Glutamatergic neuron (in vitro differentiated cells): ENCODE results near the gene MAP3K1. TPM values are rescaled to one million over a fixed set of nuclear protein-coding genes. Genes with fewer than 3 reads are reported as not detected.

Source experiments
- DNase-seq: peaks from one replicate; pipeline ENCODE4 v3.0.0; 2022
- H3K27ac Mint-ChIP-seq: one replicate; pipeline ENCODE4 v1.8.0; 2020; ENCODE audit warnings: mild to moderate bottlenecking, mixed read lengths, inconsistent platforms; ENCODE audit not compliant: unreplicated experiment
- H3K27me3 Mint-ChIP-seq: one replicate; pipeline ENCODE4 v1.8.0; 2020; ENCODE audit warnings: mild to moderate bottlenecking, moderate library complexity, mixed read lengths, inconsistent platforms; ENCODE audit not compliant: unreplicated experiment
- H3K36me3 Mint-ChIP-seq: one replicate; pipeline ENCODE4 v1.8.0; 2020; ENCODE audit warnings: mild to moderate bottlenecking, mixed read lengths, inconsistent platforms; ENCODE audit not compliant: unreplicated experiment
- H3K4me1 Mint-ChIP-seq: one replicate; pipeline ENCODE4 v1.8.0; 2020; ENCODE audit warnings: mild to moderate bottlenecking, low read depth, mixed read lengths, inconsistent platforms; ENCODE audit not compliant: unreplicated experiment
- H3K4me3 Mint-ChIP-seq: one replicate; pipeline ENCODE4 v1.8.0; 2020; ENCODE audit warnings: mild to moderate bottlenecking, mixed read lengths, inconsistent platforms; ENCODE audit not compliant: unreplicated experiment
- H3K9me3 Mint-ChIP-seq: one replicate; pipeline ENCODE4 v1.8.0; 2020; ENCODE audit warnings: mild to moderate bottlenecking, moderate library complexity, mixed read lengths, inconsistent platforms; ENCODE audit not compliant: unreplicated experiment
- CTCF ChIP-seq: fragments of 200-600 bp; sonication (generic); IDR thresholded peaks from one replicate; pipeline ENCODE4 v1.5.0; 2021; ENCODE audit not compliant: partially characterized antibody, unreplicated experiment
- total RNA-seq: library from RNA; stranded (reverse); fragmentation: NEBNext Ultra II Directional; extraction: Animal tissue kit (Norgen Biotek cat#: 25700); gene quantifications from one replicate; pipeline ENCODE4 v1.2.1, GENCODE V29; 2021; ENCODE audit not compliant: unreplicated experiment

Gene MAP3K1
- total RNA-seq, 1 donor from 2014 or later: 10.1 TPM

DNA sequence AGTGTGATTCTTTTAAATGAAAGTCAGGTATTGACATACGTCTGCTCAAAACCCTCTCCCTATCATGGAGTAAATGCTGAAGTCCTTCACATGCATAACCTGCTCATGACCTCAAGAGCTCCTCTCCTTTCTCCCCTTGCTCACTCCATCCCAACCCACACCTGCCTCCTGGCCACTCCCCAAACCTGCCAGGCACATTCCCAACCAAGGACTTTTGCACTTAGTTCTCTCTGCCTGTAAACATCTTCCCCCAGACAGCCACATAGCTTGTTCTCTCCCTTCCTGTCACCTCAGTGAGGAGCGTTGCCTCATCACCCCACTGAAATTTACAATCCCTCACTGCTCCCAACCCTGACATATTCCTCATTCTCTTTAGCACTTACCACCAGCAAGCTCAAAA lies 102.7 kb downstream of the MAP3K1 start:
- DNase-seq: no peak
- H3K4me1 Mint-ChIP-seq: no peaks in the 10 kb centered on the region
- peak overlapping the region; percentile 23 for H3K27ac Mint-ChIP-seq
- H3K9me3 Mint-ChIP-seq: no peaks in the 10 kb centered on the region
- H3K36me3 Mint-ChIP-seq: peaks cover 4% of the 10 kb centered on the region
- H3K4me3 Mint-ChIP-seq: no peak overlapping the region
- no peak for TF ChIP-seq CTCF
- no peaks in the 10 kb centered on the region for H3K27me3 Mint-ChIP-seq

DNA sequence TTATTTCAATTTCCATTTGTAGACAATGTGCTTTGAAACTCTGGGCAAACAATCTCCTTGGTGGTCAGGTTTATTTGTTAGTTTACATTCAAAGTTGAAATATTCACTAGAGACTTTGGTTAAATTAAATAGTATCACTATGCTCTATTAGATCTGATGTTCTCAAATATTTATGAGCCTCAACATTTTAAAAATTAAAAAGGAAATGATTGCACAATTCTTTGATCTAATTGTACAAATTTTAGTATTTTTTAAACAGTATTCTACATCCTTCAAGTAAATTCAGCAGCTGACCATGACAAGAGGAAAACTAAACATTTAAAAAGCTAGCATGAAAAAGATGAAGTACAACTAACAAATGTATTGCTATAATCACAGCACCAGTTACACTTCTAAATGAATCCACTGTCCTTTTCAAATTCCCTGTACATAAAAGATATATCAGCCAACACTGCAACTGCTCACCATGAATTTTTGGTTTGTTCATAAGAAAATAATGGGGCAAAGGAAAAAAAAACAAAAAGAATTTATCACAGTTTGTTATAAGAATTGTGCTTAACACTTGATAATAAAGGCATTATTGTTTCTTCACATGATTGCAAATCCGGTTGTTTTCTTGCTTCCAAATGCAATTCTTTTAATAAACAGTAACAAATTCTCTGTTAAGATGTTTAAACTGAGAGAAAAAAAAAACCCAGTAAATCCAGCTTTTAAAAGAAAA lies 104.8 kb downstream of the MAP3K1 start:
- no peaks in the 10 kb centered on the region for H3K4me1 Mint-ChIP-seq
- H3K27me3 Mint-ChIP-seq: no peaks in the 10 kb centered on the region
- H3K4me3 Mint-ChIP-seq: no peak overlapping the region
- no peak for TF ChIP-seq CTCF
- no peak for DNase-seq
- peaks cover 10% of the 10 kb centered on the region for H3K36me3 Mint-ChIP-seq
- H3K9me3 Mint-ChIP-seq: no peaks in the 10 kb centered on the region
- no peak overlapping the region for H3K27ac Mint-ChIP-seq

- H3K4me1 Mint-ChIP-seq: no peaks in the 10 kb centered on the region
- H3K9me3 Mint-ChIP-seq: no peaks in the 10 kb centered on the region
- no peak overlapping the region for H3K27ac Mint-ChIP-seq
- no peaks in the 10 kb centered on the region for H3K27me3 Mint-ChIP-seq
- no peak overlapping the region for H3K4me3 Mint-ChIP-seq
- no peak for TF ChIP-seq CTCF
- peaks cover 11% of the 10 kb centered on the region for H3K36me3 Mint-ChIP-seq
- no peak for DNase-seq
Observed at GRCh38 chr5:56922922-56923321, 107.6 kb downstream of the MAP3K1 start.

GRCh38 chr5:56934325-56934724 lies 119.0 kb downstream of the MAP3K1 start:
- Mint-ChIP-seq H3K4me1 (no peaks in the 10 kb centered on the region), H3K9me3 (no peaks in the 10 kb centered on the region), H3K27ac (no peak overlapping the region), H3K27me3 (no peaks in the 10 kb centered on the region), H3K4me3 (no peak overlapping the region), H3K36me3 (no peaks in the 10 kb centered on the region)
- no peak for TF ChIP-seq CTCF
- DNase-seq: no peak

DNA sequence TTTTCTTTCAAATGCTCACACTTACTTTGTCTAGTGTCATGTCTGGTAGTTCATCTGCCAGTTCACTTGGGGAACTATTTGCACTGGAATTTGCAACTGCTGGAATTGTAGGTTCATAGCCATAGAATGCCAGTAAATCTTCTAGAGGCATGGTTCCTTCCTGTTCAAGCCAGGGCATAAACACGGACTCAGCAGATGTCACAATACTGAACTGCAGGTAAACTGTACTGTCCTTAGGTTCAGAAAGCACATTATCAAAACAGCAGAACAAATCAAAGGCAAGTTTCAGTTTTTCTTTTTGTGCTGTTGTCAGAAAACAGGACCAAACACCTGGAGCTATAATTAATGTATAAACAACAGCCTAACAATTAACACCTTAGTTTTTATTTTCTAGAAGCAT lies 123.5 kb downstream of the MAP3K1 start:
- H3K4me3 Mint-ChIP-seq: no peak overlapping the region

More for the DNA sequence above, 123.5 kb downstream of the MAP3K1 start:
- H3K27ac Mint-ChIP-seq: no peak overlapping the region
- peaks cover 4% of the 10 kb centered on the region for H3K4me1 Mint-ChIP-seq
- TF ChIP-seq CTCF: no peak
- peaks cover 5% of the 10 kb centered on the region for H3K27me3 Mint-ChIP-seq
- no peaks in the 10 kb centered on the region for H3K36me3 Mint-ChIP-seq
- DNase-seq: no peak
- no peaks in the 10 kb centered on the region for H3K9me3 Mint-ChIP-seq
